Hematopoietic multipotent progenitor cell treated with erythropoietin and hydrocortisone succinate and interleukin-3 and kit ligand, for 15 days (in vitro differentiated cells): ENCODE data around the gene IFIT5.
"Not testable (repeated sequence)": the region's sequence is repeated elsewhere in the genome, so short reads cannot be mapped to it uniquely, and the experiment has no call there.

ENCODE experiments used
- DNase-seq: peaks from one replicate; pipeline ENCODE4 v3.0.0-alpha.2; 2015; ENCODE audit warnings: low spot score

Gene IFIT5

DNA sequence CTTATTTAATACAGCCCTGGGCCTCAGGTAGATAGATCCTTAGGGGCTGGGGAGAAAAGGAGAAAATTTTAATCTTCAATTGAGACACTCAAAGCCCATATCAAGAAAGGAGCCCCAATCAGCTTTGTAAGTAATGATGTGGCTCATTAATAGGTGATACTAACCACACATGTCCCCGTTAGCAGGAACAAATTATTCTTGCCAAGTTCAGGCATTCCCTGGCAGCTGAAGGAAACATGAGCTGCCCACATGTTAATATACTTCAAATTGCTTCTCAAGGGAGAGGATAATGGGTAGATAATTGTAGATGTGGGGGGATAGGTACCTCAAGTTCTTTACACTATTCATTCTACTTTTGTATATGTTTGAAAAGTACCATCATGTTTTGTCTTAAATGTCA lies 14.5 kb downstream of the IFIT5 start:
- DNase-seq: no peak

DNA sequence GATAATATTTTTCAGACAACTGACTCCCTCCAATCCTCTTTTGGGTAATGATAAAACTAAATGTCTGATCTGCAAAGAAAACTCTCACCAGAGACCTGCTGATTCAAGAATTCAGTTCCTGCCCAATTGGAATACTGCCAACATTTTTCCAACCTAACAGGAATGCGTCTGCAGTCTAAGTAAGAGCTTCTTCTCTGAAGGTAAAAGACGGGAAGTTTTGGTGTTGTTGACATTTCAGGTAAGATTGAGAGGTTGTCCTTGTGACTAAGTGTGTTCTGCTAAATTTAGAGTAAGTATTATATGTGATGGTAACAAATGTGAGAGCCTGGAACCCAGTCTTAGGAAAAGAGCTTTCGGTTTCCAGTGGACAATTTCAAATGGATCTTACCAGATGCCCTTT lies 17.6 kb downstream of the IFIT5 start:
- no peak for DNase-seq

DNA sequence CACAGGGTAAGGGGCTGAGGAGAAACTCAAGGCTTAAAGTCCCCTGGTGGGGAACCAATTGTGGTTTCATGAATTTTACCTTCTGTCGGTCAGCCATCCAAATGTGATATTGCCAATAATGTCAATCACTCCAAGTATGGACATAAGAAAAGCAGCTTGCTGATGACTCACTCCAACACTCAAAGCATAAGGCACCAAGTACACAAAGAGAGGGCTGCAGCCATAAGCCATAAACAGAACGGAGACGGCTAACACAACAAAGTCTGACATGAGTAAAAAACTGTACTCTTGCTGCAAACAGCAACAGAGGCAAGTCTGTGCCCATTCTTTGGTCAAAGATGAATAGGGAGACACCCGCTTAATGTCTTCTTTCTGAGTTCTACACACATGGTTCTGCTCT lies 24.2 kb downstream of the IFIT5 start:
- DNase-seq: no peak

DNA sequence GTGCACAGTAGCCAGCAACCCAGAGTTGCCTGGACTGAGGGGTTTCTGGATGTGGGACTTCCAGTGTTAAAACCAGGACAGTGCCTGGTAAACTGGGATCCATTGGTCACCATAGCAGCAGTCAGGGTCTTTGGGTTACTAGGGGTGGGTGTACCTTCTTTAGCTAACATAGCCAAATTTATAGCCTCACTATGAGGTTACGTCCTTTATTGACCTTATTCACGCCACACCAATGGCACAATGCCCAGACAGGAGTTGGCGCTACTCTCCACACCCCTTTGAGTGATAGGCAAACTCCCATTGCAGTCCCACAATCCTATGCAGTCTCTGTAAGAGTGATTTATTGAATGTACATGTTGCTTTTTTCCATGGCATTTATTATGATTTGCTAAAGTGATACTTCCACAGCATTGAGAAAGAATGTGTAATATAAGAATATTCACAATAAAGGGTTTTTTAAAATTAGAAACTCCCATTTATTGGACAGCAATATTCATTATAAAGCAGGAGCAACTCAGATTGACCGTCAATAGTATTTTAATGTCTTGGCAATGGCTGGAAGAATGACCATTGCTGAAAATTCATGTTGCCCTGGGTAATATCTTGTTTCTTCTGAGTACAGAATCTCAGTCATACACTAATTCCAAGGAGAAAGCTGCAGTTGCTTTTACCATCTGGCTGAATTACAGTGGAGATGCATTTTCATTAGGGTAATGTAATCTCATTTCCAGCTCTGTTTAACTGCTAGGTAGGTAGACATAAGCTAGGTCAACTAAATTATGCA lies 26.1 kb downstream of the IFIT5 start:
- peak; percentile 19 for DNase-seq

DNA sequence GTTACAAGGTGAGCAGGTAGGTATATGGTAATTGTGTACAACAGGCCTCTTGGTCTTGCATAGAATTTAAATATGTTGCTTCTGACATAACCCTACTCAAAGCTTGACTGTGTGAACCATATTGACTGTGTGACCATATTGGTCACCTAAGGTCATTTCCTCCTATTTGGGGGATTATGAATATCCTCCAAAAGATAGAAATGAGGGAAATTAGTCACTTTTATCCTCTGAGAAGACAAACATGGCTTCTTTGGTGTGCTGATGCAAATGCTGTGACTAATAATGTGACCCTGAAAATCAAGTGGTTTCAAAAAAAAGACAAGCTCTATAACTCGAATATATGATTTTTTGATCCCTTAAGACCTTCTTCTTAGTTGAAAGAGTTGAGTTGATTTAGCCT lies 27.9 kb downstream of the IFIT5 start:
- no peak for DNase-seq

DNA sequence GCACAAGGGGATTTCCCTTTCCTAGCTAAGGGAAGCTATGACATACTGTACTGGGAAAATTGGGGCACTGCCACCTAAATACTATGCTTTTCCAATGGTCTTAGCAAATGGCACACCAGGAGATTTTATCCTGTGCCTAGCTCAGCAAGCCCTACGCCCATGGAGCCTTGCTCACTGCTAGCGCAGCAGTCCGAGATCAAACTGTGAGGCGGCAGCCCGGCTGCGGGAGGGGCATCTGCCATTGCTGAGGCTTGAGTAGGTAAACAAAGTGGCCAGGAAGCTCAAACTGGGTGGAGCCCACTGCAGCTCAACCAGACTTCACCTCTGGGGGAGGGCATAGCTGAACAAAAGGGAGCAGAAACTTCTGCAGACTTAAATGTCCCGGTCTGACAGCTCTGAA lies 30.5 kb downstream of the IFIT5 start:
- not testable (repeated sequence) for DNase-seq

DNA sequence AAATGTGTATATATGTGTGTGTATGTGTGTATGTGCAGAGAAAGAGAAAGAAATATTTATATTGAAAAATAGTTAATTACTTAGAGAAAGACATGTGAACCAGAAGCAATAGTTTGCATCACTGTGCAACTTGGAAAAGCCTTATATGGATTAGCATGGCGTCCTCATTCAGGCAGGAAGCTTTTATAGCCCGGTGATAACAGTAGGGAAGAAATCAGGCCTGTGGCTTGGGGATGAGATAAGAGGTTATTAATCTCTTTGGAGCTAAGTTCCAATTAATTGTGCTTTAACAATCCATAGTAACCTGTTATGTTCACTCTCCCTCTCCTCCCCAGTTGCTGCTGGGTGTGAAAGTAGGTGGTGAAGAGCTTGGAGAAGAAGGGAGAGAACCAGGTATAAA lies 36.5 kb downstream of the IFIT5 start:
- no peak for DNase-seq

DNA sequence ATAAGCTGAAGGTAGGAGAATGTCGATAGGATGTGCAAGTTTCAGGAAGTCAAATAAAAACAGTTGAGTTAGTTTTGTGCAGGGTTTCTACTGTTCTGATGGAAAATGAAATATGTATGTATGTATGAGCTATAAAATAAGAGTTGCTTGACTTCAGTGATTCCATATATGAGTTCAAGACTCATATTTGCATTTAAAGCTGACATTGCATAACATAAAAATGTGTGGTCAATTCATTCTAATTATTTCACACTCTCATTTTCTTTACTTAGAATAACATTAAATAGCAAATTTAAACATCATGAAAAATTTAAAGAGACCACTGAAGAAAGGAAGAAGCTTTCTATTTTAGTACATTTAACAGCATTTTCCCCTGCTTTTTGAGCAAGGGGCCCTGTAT lies 37.8 kb downstream of the IFIT5 start:
- DNase-seq: no peak

DNA sequence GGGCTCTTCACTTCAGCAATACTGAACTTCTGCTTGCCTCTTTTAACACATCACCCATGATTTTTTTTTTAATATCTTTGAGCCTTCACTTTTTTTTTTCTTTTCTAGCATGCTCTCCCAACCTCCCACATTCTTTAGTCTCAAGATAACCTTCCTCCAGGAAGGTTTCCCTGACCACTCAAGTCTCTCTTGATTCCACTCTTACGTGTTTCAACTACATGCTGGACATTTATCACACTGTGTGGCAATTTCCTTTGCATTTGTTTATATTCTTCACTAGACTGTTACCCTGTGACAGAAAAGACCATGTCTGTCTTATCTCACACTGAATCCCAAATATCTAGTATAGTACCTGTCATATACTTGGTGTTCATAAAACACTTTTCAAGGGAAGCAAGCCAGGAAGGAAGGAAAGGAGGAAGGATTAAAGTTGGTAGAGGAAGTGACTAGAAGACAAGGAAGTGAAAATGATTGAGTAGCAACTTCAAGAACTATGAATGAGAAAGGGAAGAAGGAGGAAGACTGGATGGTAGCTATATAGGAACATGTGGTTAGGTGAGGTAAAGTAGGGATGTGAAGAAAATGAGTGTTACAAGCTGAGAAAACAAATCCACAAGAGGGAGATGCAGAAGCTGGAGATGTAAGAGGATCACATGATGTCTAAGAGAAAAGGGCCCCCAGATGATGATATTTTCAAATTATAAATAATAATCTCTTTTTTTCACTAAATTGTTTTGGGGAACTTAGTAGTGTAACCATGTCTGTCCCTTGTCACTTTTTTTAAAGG lies 40.4 kb downstream of the IFIT5 start:
- no peak for DNase-seq

DNA sequence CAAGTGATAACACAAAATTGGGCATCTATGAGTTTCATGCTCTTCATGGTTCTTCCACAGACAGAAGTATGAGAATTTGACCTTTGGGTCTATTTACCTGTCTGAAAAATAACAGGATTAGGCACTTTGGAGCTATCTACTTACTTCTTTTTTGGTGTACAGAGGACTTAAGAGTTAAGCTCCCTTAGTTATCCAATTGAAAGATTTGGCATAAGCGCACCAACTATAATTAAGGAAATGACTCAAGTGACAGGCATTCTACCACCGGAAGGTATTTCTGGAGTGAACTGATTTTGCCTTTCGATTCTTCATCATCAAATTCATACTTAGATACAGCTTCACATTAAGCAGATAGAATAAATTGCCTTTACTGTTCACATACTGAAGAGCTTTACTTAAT lies 43.9 kb downstream of the IFIT5 start:
- DNase-seq: no peak

DNA sequence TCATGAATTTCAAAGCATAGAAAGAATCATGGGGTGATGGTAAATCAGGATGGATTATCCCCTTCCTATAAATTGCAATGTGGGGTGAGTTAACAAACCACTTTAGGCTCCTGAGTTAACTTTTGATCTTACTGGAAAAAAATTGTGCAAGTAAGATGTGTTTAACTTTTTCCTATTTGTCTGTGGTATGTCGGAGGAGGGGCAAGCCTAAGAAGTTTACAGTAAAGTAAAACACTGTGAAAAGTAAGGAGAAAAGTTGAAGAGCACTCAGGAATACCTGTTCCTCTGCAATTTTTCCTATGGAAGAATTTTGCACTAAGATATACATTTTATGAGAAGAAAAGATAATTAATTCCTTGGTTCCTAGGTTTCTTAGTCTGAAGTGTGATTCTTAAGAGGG lies 44.4 kb downstream of the IFIT5 start:
- no peak for DNase-seq

DNA sequence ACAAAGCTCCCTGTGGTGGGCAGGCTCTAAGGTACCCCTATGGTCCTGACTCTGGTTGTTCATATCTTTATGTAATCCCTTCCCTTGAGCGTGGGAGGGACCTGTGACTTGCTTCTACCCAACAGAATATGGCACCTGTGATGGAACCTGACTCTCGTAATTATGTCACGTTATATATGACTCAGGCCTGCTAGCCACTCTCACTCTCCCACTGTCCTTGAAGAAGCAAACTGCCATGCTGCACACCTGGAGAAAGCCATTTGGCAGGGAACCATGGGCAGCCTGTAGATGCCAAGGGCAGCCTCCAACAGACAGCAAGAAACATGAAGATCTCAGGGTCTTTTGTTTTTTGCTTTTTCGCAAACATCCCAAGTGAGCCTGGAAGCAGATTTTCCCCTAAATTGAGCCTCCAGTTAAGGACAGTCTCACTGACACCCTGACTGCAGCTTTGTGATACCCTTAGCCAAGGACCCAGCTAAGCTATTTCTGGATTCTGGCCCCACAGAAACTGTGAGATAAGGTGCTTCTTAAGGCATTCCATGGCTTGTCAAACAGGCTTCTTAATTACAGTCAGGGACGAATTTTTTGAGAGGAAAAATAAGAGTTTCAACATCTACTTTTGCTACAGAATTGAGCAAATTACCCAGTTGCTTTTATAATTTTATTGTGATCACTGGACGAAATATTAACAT lies 49.6 kb downstream of the IFIT5 start:
- no peak for DNase-seq

DNA sequence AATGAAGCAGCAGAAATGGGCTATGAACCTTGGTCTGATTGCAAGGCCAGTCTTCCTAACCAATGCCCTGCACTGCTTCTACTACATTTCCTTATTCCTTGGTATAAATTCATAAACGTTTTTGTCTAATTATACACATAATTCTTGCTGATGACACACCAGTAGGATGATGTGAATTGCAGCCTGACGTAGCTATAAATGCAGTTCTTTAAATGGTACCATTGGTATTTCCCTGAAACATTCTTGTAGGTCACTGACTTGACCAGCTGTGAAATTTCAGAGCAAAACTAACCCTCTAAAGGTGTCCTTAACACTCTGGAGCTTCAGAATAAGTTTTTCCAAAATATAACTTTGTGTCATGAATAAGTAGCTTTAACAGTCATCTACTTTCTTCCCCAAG lies 50.8 kb downstream of the IFIT5 start:
- DNase-seq: no peak

DNA sequence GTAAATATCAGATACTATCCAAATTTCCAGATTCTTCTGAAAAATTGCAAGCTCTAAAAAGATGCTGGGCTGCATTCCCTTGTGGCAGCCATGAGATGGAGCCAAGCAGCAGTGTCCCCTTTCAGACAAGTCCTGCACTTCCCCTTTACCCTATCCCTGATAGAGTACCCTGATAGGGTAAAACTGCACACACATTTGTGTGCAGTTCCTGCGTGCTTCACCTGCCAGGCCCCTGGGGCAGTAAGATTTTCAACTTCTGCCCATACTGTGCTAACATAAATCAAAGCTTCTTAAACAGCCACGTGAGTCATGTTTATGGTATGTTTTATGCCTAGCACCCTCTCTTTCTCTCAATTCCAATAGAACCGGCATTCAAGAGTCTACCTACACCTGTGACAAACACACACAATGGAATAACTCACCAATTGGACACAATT lies 52.2 kb downstream of the IFIT5 start:
- no peak for DNase-seq

DNA sequence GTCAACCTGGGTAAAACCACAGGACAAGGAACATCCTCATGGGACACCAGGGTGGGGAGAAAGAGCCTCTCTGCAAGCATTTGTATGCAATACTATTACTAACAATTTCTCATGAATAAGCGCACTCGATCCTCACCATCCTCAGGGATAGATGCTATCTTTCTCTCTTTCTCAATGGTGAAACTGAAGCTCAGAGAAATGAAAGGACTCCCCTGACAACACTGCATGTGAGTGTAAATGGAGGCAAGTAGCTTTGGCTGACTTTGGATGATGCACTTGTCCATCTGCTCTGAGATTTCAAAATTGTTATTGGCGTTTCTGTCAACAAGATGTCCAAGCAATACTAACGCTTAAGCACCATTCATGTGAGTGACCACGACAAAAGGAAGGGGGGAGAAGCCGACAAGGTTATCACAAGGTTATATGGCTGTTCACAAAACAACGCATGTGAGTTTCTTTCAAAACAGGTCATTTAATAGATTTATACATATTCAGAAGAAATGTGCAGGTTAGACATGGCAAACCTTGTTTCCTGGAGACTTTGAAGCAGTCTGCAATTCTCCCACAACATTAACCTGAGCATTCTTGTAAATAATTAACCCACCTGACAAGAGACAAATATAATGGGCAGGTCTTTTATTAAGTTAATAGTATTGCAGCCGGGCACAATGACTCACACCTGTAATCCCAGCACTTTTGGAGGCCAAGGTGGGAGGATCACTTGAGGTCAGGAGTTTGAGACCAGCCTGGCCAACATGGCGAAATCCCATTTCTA lies 54.0 kb downstream of the IFIT5 start:
- DNase-seq: no peak

DNA sequence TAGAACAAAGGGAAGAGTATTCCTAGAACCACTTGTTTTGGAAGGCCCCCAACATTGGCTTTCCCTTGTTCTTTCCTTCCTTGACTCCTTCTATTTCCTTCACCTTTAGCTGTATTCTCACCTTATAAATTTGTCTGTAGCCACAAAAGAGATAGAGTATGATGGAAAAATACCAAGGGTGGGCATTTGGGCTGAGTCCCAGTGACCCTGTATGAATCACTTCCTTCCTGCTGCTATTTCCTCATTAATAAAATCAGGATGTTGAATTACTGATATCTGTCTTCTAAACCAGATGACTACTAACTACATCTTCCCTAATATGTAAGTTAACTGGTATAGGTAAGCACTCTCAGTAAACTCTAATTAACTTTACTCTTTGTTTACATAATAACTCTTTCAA lies 55.1 kb downstream of the IFIT5 start:
- no peak for DNase-seq
